GM12865 (cell line): Measurements from ENCODE around the gene TNS3.
A peak's percentile ranks its signal among the peaks of the same experiment; 100 is the strongest.

ENCODE experiments used
- DNase-seq: peaks from one replicate; pipeline ENCODE4 v3.0.0; 2010; ENCODE audit warnings: low read depth
- H3K4me3 ChIP-seq: 2 replicates; pipeline ENCODE4 v1.5.1; 2011; ENCODE audit warnings: mild to moderate bottlenecking, low read depth, low read length, control low read depth
- CTCF ChIP-seq: IDR thresholded peaks from 2 replicates; pipeline ENCODE4 v1.5.1; 2011; ENCODE audit warnings: low read length, control low read depth, low read depth, inconsistent platforms; ENCODE audit not compliant: insufficient read depth; ENCODE audit errors: missing control alignments

The TNS3 gene

GRCh38 chr7:47326220-47326619 lies 255.7 kb downstream of the TNS3 start:
- DNase-seq, result no peak
- no peak overlapping the region for H3K4me3 ChIP-seq
- no peak for TF ChIP-seq CTCF

- no peak for TF ChIP-seq CTCF
- no peak for DNase-seq
- H3K4me3 ChIP-seq, result no peak overlapping the region
Observed at GRCh38 chr7:47325337-47325736, 256.6 kb downstream of the TNS3 start.

- no peak for DNase-seq
- H3K4me3 ChIP-seq, result no peak overlapping the region
- TF ChIP-seq CTCF, result no peak
Observed at GRCh38 chr7:47323904-47324303, 258.0 kb downstream of the TNS3 start.

- H3K4me3 ChIP-seq, result no peak overlapping the region
- TF ChIP-seq CTCF, result no peak
- no peak for DNase-seq
Observed at GRCh38 chr7:47322731-47323130, 259.2 kb downstream of the TNS3 start.

GRCh38 chr7:47320296-47320695 lies 261.6 kb downstream of the TNS3 start:
- no peak for TF ChIP-seq CTCF
- DNase-seq, result no peak

GRCh38 chr7:47318395-47319182 lies 263.3 kb downstream of the TNS3 start:
- H3K4me3 ChIP-seq, result no peak overlapping the region
- peak; percentile 43 for DNase-seq
- TF ChIP-seq CTCF, result no peak

More at GRCh38 chr7:47320296-47320695, 261.6 kb downstream of the TNS3 start:
- H3K4me3 ChIP-seq, result no peak overlapping the region

- no peak overlapping the region for H3K4me3 ChIP-seq
- no peak for DNase-seq
- no peak for TF ChIP-seq CTCF
Observed at GRCh38 chr7:47317487-47317886, 264.4 kb downstream of the TNS3 start.
